Forelimb muscle (tissue), 1 donor: ENCODE measurements around the gene CAV1. TPM values are rescaled to one million over a fixed set of nuclear protein-coding genes. Genes with fewer than 3 reads are reported as not detected.

Experiments used
- DNase-seq: peaks from one replicate; pipeline ENCODE4 v3.0.0-alpha.2; 2013; ENCODE audit warnings: low read depth
- polyA plus RNA-seq: library from polyadenylated mRNA; unstranded; fragments of 120-200 nt; gene quantifications from one replicate; pipeline ENCODE4 v1.2.1, GENCODE V29; 2013; ENCODE audit not compliant: insufficient read length

CAV1 gene
- polyA plus RNA-seq, 1 donor: 162 TPM

DNA sequence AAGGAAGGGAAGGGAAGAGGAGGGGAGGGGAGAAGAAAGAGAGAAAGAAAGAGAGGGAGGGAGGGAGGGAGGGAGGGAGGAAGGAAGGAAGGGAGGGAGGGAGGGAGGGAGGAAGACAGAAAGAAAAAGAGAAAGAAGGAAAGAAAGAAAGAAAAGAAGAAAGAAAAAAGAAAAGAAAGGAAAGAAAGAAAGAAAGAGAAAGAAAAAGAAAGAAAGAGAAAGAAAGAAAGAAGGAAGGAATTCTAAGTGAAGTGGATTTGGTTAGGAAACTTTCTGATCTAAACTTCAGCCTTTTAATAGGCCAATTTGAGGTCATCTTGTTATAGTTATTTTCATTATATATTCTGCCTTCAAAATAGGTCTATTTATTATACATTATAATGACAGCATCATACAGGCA is 21.0 kb upstream of the CAV1 start:
- no peak for DNase-seq

GRCh38 chr7:116505278-116505677 is 19.6 kb upstream of the CAV1 start:
- no peak for DNase-seq

GRCh38 chr7:116505823-116506222 is 19.0 kb upstream of the CAV1 start:
- no peak for DNase-seq

DNA sequence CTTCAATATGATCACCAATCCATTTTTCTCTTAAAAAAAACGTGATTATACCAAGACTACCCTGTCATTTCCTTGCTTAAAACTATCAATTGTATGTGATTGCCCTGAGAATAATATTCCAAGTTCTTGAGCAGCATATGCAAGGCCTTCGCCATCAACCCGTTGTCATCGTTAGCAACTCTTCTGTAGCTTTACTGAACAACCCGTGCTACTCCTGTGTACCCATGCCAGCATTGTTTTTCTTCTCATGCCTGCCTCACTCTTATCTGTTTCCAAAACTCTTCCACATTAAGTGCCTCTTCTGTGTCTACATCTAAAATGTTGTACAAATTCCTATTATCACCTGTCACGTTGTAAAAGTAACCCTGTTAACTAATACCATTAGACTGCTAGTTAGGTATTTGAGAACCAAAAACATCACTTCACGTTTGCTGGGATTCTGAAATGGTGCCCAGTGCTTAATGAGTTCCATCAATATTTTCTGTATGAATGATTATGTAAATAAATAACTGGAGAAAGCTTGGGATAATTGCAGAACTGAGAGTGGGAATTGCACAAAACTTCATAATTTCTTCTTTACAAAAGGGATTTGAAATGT is 14.8 kb upstream of the CAV1 start:
- DNase-seq: no peak

- no peak for DNase-seq
These were observed 14.0 kb upstream of the CAV1 start for GRCh38 chr7:116510795-116511194.

- no peak for DNase-seq
These were observed 13.0 kb upstream of the CAV1 start for GRCh38 chr7:116511552-116512519.

DNA sequence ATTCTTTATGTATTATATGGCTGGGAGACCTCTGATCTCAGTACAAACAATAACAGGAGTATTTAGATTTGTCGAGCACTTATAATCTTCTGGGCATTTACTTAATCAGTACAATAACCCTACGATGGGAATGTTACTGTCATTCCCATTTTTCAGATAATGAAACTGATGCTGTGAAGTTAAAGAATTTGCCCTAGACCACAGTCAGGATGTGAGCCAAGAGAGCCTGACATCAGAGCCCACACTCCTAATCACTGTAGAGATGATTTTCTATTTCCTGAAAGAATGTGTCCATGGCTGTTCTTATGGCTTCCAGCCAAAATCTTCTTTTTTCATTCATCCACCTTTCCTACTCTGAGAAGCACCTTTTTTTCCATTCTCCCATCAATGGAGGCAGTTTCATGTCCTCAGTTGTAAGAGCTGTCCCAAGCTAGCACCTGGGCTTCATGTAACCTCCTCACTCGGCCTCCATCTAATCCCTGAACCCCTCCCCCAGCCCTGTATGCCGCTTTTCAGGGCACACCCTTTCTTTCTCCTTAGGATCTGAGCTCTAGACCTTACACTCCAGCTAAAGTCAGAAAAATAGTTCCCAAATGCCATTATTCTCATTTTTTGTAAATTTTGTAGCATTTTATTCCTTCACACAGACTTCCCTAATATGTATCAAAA is 12.2 kb upstream of the CAV1 start:
- no peak for DNase-seq

DNA sequence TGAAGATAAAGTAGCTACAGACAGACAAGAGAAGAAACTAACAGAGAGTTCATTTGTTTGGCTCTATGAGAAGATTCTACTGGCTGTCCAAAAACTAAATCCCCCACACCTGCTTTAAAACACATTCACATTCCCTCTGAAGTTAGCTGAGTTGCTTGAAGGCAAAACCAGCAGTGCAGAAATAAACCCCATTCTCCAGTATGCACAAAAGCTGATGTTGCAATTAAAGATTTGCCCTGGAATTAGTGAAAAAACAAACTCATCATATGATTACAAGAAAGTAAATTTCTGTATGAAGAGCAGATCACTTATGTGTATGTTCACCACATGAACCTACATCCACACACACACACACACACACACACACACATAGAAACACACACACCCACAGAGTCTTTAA is 9.3 kb upstream of the CAV1 start:
- DNase-seq: no peak

GRCh38 chr7:116516324-116516723 is 8.5 kb upstream of the CAV1 start:
- no peak for DNase-seq

DNA sequence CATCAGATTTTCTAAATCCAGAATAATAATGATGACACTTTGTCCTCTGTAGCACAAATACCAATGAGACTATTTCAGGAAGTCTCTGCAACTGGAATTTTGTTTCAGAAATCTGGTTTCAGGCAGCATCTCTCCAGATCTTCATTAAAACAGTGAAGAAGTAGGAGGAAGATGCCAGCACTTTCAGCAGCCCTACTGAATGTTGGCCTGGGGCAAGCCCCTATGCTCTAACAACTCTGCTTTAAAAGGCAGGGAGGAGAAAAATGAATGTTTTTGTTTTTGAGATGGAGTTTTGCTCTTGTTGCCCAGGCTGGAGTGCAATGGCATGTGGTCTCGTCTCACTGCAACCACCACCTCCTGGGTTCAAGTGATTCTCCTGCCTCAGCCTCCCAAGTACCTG is 7.2 kb upstream of the CAV1 start:
- DNase-seq: no peak

GRCh38 chr7:116518961-116519360 is 5.9 kb upstream of the CAV1 start:
- no peak for DNase-seq

GRCh38 chr7:116521046-116521664 is 3.7 kb upstream of the CAV1 start:
- no peak for DNase-seq

DNA sequence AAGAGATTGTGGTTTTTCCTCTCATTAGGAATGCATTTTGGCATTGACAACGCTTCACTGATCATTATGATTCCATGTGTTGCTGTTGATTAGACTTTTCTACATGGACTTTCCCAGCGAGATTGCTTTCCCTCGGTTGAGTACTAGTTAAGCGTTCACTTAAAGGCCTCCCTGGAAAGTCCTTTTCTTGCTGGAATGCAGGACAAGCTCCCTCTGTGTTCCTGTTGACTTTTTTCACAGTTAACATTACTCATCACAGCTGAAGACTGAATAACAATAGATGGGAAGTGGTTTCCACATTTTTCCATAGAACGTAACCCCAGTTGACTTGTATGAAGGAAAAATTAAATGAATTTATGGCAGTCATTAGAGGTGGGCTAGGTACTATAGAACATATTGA is 2.6 kb upstream of the CAV1 start:
- DNase-seq: no peak

GRCh38 chr7:116524221-116524608 is 621 bp upstream of the CAV1 start:
- DNase-seq: no peak

GRCh38 chr7:116525298-116525912 is 569 bp downstream of the CAV1 start:
- DNase-seq: no peak

- DNase-seq: no peak
These were observed 1.4 kb downstream of the CAV1 start for GRCh38 chr7:116525913-116526861.

DNA sequence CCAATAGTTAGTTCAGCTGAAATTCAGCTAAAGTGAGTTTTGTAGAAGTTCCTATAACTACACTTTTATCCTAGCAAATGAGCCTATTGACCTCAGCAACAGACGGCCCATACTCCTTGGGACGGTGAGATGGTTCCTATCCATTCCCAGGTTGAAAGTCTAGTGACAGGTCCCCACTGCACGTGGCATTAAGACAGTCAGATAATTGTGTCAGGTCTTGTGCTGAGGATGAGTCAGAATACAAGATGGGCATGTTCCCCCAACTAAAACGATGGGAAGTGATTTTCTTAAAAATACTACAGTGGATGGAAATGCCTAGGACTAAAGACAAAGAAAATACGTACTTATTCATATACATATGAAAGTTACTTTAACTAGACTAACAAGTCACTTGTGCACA is 2.1 kb downstream of the CAV1 start:
- DNase-seq: no peak

GRCh38 chr7:116527521-116527920 is 2.7 kb downstream of the CAV1 start:
- no peak for DNase-seq

- DNase-seq: no peak
These were observed 3.4 kb downstream of the CAV1 start for GRCh38 chr7:116528008-116528789.

DNA sequence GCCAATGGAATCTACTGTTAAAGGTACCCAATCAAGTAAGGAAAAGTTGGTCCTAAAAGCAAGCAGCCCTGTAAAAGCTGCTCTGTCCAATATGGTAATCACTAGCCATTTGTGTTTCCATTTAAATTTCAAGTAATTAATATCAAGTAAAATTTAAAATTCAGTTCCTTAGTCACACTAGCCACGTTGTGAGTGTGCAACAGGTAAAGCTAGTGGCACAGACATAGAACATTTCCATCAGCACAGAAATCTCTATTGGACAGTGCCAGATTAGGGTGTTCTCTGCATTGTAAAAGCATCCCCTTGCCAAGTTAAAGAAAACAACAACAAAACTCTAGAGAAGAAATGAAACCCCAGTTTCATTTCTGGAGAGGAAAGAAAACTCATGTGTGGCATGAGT is 4.4 kb downstream of the CAV1 start:
- DNase-seq: no peak
